Body of pancreas (tissue), 4 donors: ENCODE results near the gene ZNF511.

Experiments used
- POLR2A ChIP-seq, 3 donors: fragments of 450-650 bp; IDR thresholded peaks; one replicate each; pipeline ENCODE4 v1.6.1; 2016; ENCODE audit warnings: antibody characterized with exemption in 3 of 3, mild to moderate bottlenecking in 2 of 3
- TF ChIP-seq, protein P1 (sequence below), 7 experiments: fragments of 450-650 bp in 4 of 7; fragments of 200-600 bp in 3 of 7; sonication (generic) in 3 of 7; IDR thresholded peaks; one replicate each; pipeline ENCODE4 v1.5.1; 2016 to 2019; ENCODE audit warnings: antibody characterized with exemption in 7 of 7

DNA sequence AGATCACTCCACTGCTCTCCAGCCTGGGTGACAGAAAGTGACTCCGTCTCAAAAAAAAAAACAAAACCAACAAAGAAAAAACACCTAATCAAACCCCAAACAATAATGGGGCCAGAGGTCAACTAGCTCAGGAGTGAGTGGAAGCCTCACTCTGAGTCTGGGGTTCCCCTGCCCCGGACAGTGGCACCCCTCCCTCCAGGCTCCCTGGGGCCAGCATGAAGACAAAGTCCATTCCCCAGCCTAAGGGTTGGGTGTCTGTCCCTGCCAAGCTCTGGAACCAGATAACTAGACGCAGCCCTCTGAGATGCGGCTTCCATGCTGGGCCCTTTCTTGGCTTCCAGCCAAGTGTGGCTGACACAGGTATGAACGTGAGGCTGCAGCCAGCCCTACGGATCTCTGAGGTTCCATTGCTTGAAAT, 50.8 kb downstream of the ZNF511 start:
- no peak for TF ChIP-seq POLR2A (IDR thresholded peaks at IDR 0.05)
- TF ChIP-seq, protein P1, sequence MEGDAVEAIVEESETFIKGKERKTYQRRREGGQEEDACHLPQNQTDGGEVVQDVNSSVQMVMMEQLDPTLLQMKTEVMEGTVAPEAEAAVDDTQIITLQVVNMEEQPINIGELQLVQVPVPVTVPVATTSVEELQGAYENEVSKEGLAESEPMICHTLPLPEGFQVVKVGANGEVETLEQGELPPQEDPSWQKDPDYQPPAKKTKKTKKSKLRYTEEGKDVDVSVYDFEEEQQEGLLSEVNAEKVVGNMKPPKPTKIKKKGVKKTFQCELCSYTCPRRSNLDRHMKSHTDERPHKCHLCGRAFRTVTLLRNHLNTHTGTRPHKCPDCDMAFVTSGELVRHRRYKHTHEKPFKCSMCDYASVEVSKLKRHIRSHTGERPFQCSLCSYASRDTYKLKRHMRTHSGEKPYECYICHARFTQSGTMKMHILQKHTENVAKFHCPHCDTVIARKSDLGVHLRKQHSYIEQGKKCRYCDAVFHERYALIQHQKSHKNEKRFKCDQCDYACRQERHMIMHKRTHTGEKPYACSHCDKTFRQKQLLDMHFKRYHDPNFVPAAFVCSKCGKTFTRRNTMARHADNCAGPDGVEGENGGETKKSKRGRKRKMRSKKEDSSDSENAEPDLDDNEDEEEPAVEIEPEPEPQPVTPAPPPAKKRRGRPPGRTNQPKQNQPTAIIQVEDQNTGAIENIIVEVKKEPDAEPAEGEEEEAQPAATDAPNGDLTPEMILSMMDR (IDR thresholded peaks at IDR 0.05) = no peak
